Suppressor macrophage treated with lipopolysaccharide for 1 hour (primary cell): ENCODE data around the gene NLRP6.
"Not testable (repeated sequence)": the region's sequence is repeated elsewhere in the genome, so short reads cannot be mapped to it uniquely, and the experiment has no call there.

Source experiments
- DNase-seq, 3 donors: peaks; one replicate each; pipeline ENCODE4 v3.0.0-alpha.2; 2020 to 2022

The NLRP6 gene

DNA sequence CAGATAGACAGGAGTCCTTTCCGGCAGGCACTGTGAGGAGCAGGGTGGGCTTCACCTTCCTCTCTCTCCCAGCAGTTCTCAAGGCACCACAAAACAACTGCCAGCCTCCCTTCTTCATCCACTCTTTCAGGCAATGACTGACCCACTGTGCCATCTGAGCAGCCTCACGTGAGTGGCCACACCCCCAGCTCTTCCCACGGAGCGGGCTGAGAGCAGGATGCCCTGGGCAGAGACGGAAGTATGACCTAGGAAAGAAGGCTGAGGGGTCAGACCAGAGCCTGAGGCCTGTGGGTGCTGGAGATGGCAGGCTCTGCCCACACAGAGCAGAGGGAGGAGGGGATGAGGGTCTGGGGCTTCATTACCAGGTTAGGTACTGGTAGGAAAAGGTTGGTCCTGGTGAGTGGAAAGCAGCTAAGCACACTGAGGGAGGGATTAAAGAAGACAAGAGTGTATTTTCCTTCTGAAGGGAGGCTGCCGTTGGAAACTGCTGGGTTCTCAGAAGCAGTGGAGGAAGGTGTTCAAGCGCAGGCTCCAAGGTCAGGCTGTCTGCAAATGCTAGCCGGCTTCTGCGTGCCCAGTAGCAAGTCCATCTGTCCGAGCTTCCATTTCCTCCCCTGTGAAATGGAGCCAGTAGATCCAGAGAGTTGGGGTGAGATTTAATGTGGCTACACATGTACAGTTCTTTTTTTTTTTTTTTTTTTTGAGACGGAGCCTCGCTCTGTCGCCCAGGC is 4.6 kb downstream of the NLRP6 start:
- no peak for DNase-seq

DNA sequence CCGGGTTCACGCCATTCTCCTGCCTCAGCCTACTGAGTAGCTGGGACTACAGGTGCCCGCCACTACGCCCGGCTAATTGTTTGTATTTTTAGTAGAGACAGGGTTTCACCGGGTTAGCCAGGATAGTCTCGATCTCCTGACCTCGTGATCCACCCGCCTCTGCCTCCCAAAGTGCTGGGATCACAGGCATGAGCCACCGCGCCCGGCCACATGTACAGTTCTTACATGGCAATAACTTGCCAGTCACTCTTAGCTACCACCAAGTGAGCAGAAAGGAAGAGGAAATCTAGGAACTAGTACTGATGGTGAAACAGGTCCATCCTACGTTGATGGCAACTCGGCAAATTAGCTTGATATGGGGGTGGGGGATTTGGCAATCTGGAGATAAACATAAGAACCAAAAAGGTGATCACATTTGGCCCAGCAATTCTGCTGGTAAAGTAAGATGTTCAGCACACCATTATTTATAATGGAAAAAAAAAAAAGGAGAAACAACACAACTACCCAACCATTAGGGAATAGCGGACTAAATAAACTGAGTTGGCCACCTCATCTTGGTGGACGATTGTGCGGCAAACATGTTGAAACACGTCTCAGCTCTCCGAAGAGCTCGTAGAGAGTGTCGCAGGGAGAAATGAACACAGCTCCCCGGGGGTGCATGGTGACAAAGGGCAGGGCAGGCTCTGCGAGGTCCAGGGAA is 5.3 kb downstream of the NLRP6 start:
- DNase-seq: no peak

DNA sequence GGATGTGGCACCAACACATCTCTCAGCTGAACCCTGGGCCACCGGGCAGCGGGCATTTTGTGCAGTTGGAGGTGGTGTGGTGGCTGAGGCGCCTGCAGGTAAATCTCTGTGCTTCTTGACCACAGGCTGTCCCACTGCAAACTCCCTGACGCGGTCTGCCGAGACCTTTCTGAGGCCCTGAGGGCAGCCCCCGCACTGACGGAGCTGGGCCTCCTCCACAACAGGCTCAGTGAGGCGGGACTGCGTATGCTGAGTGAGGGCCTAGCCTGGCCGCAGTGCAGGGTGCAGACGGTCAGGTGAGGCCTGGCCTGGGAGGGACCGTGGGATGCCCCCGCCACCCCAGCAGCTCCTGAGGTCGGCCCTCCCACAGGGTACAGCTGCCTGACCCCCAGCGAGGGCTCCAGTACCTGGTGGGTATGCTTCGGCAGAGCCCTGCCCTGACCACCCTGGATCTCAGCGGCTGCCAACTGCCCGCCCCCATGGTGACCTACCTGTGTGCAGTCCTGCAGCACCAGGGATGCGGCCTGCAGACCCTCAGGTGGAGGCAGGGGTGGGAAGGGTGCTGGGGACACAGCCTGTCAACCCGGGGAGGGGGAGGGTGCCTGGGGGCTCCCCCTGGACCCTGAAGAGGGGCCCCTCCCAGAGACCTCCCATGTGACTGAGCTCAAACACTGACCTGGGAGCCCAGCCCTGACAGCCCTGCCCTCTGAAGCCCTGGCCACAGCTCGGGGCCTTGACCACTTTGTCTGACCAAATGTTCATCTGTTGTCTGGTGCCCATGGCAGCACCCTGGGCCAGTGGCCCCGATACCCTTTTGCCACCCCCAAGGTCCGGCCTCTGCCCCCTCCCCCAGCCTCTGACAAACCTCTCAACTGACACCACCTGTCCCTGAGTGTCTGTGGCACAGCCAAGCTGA is 6.2 kb downstream of the NLRP6 start:
- DNase-seq: no peak

DNA sequence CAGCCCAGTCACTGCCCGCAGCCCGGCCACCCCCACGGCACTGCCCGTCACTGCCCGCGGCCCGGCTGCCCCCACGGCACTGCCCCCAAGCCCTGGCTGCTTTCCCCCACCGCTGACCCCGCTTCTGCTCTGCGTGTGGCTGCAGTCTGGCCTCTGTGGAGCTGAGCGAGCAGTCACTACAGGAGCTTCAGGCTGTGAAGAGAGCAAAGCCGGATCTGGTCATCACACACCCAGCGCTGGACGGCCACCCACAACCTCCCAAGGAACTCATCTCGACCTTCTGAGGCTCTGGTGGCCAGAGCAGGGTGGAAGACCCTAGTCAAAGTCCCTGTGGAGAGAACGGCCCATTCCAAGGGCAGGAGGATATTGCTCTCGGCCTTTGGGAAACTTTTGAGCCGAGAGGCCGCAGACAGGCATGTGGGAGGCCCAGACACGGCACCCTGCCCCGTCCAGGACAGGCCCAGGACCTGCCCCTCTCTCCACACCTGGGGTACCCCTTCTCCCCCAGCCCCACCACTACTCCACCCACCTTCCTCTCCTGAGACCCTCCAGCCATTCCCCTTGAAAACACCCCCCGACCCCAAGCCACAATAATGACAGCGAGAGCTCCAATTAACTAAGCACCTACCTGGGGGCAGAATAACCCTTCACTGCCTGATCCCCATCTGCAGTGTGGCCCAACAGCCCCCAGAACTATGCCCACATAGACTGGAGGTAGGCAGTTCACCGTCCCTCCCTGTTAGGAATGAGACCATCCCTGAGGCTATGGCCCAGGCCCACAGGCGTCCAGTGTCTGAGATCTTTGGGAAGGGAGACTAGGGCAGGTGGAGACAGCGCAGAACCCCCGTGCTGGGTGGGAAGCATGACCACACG is 7.0 kb downstream of the NLRP6 start:
- DNase-seq: no peak

DNA sequence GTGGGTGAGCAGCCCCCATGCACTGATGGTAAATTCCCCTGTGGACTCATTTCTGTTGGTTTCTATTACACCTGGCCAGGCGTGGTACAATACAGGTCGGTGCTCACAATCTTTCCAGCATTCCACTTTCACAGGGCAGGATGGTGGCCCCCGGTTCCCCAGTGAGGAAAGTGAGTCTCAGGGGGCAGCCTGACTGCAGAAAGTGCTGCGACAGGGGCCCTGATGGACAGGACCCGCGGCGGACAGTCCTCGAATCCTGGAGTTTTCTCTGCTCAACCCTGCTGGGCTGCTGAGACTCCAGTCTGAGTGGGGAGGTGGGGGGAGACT is 7.7 kb downstream of the NLRP6 start:
- no peak for DNase-seq

DNA sequence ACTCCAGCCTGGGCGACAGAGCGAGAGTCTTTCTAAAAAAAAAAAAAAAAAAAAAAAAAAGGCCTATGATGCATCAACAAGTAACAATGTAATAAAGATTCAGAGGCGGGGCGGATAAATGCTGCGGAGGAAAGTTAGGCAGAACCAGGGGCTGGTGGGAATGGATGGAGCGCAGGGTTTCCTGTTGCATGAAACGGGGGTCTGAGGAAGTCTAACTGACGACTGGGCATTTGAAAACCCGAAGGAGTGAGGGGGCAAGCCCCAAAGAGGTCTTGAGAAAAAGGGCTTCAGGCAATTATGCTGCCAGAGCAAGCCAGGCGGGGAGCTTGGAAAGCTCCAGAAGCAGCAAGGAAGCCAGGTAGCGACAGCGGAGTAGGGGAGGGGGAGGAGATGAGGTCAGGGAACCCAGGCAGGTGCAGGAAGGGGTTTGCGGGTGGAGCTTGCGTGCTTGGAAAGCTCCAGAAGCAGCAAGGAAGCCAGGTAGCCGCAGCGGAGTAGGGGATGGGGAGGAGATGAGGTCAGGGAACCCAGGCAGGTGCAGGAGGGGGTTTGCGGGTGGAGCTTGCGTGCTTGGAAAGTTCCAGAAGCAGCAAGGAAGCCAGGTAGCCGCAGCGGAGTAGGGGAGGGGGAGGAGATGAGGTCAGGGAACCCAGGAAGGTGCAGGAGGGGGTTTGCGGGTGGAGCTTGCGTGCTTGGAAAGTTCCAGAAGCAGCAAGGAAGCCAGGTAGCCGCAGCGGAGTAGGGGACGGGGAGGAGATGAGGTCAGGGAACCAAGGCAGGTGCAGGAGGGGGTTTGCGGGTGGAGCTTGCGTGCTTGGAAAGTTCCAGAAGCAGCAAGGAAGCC is 9.0 kb downstream of the NLRP6 start:
- DNase-seq: not testable (repeated sequence)

DNA sequence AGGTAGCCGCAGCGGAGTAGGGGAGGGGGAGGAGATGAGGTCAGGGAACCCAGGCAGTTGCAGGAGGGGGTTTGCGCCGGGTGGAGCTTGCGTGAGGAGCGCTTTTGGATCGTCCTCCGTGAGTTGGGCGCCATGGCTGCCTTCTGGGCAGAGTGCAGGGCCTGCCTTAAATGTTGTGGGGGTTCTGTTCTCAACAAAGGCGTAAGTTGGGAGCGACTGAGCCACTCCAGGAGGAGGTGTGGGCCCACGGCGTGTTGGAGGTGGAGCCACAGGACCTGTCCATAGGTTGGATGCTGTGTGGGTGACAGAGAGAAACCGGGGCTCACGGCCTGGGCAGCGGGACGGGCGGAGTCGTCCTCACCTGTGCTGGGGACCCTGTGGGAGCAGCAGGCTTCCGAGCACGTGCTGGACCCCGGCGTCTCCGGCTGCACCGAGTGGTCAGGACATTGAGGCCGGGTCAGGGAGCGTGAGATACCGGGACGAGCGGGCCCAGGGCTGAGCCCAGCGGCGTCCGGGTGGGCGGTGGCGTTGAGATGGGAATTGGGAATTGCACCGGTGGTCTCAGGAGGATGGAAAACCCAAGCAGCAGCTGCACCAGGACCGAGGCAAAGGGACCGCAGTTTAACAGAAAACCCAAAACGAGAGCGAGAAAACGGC is 9.7 kb downstream of the NLRP6 start:
- DNase-seq: no peak

DNA sequence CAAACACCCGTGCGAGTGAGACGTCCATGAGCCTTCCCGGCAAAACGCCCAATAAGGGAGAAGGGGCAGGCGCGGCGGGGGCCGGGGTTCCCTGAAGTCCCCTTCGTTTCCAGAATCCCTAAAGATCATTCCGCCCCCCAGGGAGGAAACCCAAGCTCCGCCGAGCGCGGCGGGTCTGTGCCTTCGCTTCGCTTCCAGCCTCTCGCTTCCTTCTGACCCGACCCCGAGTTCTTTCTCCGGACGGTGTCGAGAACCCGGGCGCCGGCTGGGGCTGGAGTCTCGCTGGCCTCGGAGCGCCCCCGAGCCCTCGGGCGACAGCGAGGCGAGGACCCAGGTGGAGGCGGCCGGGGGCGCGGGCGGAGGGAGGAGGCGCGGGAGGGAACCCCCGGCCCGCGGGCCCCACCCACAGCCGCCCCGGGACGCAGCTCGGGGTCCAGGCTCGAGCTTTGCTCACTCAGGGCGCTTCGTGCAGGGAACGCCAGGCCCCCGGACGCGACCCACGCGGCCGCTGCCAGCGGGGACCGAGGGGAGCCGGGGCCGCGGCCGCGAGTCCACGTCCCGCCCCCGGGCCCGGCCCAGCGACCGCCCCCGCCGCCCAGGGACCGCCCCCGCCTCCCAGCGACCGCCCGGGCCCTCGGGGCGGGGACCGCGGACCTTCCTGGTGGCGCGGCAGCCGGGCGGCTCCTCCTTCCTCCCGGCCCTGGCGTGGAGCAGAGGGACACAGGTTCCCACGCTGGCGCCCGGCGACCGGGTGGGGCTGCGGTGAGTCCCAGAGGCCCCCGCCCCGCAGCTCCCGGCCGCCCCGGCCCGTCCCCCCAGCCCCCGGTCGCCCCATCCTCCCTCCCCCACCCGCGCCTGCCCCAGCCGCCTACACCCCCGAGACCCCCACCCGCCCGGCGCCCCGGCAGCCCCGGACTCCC is 10.5 kb downstream of the NLRP6 start, which contains the start of gene PGGHG:
Gene PGGHG (plus strand): TSS at position 649 of the 920 bp plus-strand sequence. CDS start 691 bp downstream, outside the sequence.
- peak; percentile 49 to 86 (median 67) for DNase-seq

DNA sequence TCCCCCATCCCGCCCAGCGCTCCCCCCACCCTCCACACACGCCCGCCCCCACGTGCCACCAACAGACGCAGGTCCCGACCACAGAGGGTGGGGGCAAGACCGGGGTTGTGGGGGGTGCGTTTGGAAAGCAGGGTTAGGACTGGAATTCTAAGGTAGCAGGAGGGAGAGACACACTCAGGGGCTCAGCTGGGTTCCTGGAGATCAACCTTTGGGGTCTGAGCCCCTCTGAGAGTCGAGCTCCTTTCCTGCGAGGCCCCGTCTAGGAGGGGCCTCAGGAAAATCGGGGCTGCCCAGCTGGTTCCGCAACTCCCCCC is 11.1 kb downstream of the NLRP6 start:
- DNase-seq: no peak

DNA sequence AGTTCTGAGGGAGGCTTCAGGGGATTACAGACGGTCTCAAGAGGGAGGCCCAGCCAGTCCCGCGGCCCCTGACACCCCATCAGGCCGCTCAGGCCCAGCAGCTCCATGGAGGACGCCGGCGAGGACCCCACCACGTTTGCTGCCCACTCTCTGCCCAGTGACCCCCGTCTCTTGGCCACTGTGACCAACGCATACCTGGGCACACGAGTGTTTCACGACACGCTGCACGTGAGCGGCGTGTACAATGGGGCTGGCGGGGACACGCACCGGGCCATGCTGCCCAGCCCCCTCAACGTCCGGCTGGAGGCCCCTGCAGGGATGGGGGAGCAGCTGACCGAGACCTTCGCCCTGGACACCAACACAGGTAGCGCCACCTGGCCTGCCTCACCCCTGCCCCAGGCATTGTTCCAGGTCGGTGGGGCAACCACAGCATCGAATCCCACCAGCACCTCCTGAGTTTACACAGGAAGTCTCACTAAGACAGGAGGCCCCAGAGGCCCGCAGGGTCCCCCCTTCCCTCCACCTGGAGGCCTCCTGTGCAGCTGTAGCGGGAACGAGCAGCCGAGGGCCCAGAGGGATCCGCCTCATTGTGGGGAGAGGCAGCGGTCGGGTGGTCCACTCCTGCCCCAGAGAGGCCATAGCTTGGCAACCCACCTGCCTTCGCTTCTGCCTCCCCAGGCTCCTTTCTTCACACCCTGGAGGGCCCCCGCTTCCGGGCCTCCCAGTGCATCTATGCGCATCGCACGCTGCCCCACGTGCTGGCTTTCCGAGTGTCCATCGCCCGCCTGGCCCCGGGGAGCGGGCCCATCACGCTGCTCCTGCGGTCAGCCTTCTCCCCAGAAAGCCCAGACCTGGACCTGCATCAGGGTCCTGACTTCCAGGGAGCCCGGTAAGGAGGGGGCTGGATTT is 11.8 kb downstream of the NLRP6 start:
- no peak for DNase-seq

DNA sequence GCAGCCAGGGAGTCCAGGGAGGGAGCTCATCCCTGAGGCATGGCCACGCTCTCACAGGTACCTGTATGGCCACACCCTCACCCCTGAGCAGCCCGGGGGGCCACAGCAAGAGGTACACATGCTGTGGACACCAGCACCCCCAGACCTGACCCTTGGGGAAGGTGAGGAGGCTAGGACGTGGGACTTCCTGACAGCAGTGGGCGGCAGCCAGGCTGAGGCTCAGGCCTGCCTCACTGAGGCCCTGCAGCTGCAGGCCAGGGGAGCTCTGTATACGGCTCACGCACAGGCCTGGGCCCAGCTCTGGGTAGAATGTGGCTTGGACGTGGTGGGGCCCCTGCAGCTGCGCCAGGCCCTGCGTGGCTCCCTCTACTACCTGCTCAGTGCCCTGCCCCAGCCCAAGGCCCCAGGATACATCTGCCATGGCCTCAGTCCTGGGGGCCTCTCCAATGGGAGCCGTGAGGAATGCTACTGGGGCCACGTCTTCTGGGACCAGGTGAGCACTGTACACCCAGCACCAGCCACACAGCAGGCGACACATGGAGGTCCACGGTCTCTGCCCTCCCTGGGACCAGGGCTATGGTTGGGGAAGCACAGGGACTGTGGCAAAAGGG is 12.5 kb downstream of the NLRP6 start:
- no peak for DNase-seq

DNA sequence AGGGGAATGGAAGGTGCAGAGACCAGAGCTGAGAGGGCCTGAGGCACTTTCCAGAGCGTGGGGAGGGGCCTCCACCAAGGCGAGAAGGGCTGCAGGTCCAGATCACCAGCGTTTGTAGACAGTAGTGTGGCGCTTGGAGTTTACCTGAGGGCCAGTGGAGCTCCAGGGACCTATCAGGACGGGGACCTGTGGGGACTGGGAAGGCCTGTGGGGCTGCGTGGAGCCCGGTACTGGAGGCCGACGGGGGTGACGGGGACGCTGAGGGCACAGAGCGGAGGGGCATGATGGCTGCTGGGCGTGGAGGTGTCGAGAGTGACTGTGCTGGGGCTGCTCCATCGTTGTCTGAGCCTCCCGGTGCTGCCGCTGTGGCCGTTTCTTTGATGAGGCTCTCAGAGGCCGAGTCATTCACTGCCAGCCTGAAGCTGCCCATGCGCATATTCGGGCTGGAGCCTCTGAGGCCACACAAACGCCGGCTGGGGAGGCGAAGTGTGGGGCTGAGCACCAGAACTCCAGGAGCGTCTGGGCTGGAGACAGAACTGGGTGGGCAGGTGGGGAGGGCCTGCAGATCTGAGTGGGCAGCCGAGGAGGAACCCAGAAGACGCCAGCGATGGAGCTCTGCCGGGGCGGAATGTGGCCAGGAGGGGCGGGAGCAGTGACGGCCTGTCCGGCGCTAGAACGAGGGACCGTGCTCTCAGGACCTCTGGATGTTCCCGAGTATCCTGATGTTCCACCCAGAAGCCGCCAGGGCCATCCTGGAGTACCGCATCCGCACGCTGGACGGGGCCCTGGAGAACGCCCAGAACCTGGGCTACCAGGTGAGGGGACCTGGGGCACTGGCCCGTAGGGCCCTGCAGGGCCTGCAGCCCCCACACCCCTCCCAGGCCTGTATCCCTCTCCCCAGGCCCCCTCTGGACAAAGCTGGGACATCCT is 13.3 kb downstream of the NLRP6 start:
- no peak for DNase-seq

DNA sequence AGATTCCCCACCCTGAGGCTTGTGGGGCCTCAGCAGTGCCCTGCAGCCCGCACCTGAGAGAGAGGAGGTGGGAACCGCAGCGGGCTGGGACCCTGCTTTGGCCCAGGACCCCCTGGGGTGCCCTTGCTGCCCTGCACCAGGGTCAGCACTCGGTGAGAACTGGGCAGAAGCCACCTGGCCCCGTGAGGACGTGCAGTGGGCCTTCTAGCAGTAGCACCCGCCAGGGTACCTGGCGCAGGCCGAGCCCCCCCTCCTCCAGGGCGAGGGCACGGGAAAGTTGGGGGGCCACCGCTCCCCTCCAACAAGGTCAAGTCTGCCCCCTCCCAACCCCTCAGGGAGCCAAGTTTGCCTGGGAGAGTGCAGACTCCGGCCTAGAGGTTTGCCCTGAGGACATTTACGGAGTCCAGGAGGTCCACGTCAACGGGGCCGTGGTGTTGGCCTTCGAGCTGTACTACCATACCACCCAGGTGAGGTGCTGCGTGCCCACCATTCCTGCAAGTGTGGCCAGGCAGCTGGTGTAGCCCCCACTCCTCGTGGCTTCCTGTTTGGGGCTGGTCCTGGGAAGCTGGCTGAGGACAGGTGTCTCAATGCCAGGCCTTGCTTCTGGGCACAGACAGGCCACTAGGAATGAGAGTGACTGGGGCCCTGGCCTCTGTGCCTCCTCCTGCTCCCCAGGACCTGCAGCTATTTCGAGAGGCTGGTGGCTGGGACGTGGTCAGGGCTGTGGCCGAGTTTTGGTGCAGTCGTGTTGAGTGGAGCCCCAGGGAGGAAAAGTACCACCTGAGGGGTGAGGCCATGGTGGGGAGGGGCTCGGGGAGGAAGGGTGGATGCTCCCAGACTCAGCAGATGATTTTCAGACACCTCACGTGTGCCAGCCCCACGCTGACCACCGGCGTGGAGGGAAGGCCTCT is 14.3 kb downstream of the NLRP6 start:
- no peak for DNase-seq

DNA sequence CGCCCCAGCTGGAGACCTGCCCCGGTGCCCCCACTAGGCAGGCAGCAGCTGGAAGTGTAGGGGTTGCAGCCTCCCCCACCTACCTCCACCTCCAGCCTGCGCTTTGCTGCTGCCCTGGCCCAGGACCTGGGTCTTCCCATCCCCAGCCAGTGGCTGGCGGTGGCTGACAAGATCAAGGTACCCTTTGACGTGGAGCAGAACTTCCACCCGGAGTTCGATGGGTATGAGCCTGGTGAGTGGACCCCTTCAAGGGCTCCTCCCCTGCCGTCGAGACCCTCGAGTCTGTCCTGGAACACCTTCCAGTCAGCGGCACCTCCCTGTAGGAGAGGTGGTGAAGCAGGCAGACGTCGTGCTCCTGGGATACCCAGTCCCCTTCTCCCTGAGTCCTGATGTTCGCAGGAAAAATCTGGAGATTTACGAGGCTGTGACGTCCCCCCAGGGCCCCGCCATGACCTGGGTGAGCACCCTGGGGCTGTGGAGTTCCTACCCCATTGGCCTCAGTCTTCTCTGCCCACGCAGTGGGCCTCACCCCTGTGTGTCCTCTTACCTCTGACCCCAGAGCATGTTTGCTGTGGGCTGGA is 15.2 kb downstream of the NLRP6 start:
- no peak for DNase-seq

DNA sequence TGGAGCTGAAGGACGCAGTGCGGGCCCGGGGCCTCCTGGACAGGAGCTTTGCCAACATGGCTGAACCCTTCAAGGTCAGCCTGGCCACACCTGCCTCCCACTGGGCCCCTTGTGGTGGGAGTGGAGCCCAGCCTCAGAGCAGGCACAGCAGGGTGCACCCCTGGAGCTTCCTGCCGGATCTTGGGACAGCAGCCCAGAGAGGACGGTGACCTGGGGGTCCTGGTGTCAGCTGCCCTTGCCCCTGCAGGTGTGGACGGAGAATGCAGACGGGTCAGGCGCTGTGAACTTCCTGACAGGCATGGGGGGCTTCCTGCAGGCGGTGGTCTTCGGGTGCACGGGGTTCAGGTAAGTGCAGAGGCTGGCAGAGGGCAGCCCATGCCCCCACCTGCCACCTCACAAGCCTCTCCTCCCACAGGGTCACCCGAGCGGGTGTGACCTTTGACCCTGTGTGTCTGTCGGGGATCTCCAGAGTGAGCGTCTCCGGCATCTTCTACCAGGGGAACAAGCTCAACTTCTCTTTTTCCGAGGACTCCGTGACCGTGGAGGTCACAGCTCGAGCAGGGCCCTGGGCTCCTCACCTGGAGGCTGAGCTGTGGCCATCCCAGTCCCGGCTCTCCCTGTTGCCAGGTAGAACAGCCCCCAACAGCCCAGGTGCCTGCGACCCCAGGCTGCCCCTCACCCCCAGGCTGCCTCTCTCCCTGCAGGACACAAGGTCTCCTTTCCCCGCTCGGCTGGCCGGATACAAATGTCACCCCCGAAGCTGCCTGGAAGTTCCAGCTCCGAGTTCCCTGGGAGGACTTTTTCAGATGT is 15.8 kb downstream of the NLRP6 start:
- no peak for DNase-seq
